HG03280 (cell line): ENCODE results near the gene SRD5A1.

ENCODE experiments used
- ATAC-seq: cut with Tn5 transposase; IDR thresholded peaks from one replicate; pipeline ENCODE4 v1.9.1; 2021; ENCODE audit warnings: mild to moderate bottlenecking, moderate library complexity; ENCODE audit not compliant: unreplicated experiment

The SRD5A1 gene

GRCh38 chr5:6603643-6604042 is 29.6 kb upstream of the SRD5A1 start:
- no peak for ATAC-seq

GRCh38 chr5:6604341-6604740 is 28.9 kb upstream of the SRD5A1 start:
- no peak for ATAC-seq

GRCh38 chr5:6604946-6605345 is 28.3 kb upstream of the SRD5A1 start:
- ATAC-seq = no peak

GRCh38 chr5:6606884-6607558 is 26.2 kb upstream of the SRD5A1 start:
- no peak for ATAC-seq

GRCh38 chr5:6607559-6607936 is 25.7 kb upstream of the SRD5A1 start:
- no peak for ATAC-seq

- ATAC-seq = no peak
Observed at GRCh38 chr5:6608016-6608415, 25.2 kb upstream of the SRD5A1 start.

- no peak for ATAC-seq
Observed at GRCh38 chr5:6611334-6612256, 21.6 kb upstream of the SRD5A1 start.

GRCh38 chr5:6615034-6615815 is 18.0 kb upstream of the SRD5A1 start:
- ATAC-seq = no peak

- ATAC-seq = no peak
Observed at GRCh38 chr5:6616632-6617031, 16.6 kb upstream of the SRD5A1 start.

- no peak for ATAC-seq
Observed at GRCh38 chr5:6623228-6623627, 10.0 kb upstream of the SRD5A1 start.

GRCh38 chr5:6623941-6624340 is 9.3 kb upstream of the SRD5A1 start:
- ATAC-seq = no peak

GRCh38 chr5:6626508-6626907 is 6.7 kb upstream of the SRD5A1 start:
- ATAC-seq = no peak

GRCh38 chr5:6631441-6631840 is 1.8 kb upstream of the SRD5A1 start:
- ATAC-seq = no peak

GRCh38 chr5:6632324-6632887 is 834 bp upstream of the SRD5A1 start:
- peak; percentile 9 for ATAC-seq

GRCh38 chr5:6633469-6634245 is 417 bp downstream of the SRD5A1 start:
- peak; percentile 46 for ATAC-seq

- ATAC-seq = no peak
Observed at GRCh38 chr5:6634306-6634705, 1.1 kb downstream of the SRD5A1 start.

- ATAC-seq = no peak
Observed at GRCh38 chr5:6634788-6635430, 1.7 kb downstream of the SRD5A1 start.

GRCh38 chr5:6636293-6636692 is 3.1 kb downstream of the SRD5A1 start:
- ATAC-seq = no peak

- no peak for ATAC-seq
Observed at GRCh38 chr5:6637022-6637421, 3.8 kb downstream of the SRD5A1 start.

- no peak for ATAC-seq
Observed at GRCh38 chr5:6637590-6637989, 4.3 kb downstream of the SRD5A1 start.
